Gastroesophageal sphincter (tissue), 3 donors: ENCODE data around the gene LDLRAD3.

ENCODE experiments used
- CTCF ChIP-seq, 4 experiments: fragments of 200-600 bp in 2 of 4; fragments of 450-650 bp in 2 of 4; sonication (generic) in 1 of 4; IDR thresholded peaks; one replicate each; pipeline ENCODE4 v1.5.1; 2017 to 2019; ENCODE audit warnings: antibody characterized with exemption in 4 of 4, mild to moderate bottlenecking in 2 of 4, moderate library complexity in 2 of 4
- EP300 ChIP-seq: sonication (generic); formaldehyde crosslinking; IDR thresholded peaks from one replicate; pipeline ENCODE4 v1.6.1; 2017; ENCODE audit warnings: antibody characterized with exemption, mild to moderate bottlenecking
- POLR2A ChIP-seq, 2 donors: fragments of 450-650 bp; IDR thresholded peaks; one replicate each; pipeline ENCODE4 v1.6.1; 2017; ENCODE audit warnings: antibody characterized with exemption in 2 of 2, mild to moderate bottlenecking in 2 of 2, moderate library complexity in 1 of 2
- POLR2AphosphoS5 ChIP-seq: sonication (generic); formaldehyde crosslinking; IDR thresholded peaks from one replicate; pipeline ENCODE4 v1.6.1; 2017; ENCODE audit warnings: antibody characterized with exemption

- TF ChIP-seq CTCF (IDR thresholded peaks at IDR 0.05) (no peak), POLR2A (IDR thresholded peaks at IDR 0.05) (no peak), EP300 (no peak), POLR2AphosphoS5 (no peak)
These were observed 249.4 kb downstream of the LDLRAD3 start for GRCh38 chr11:36193290-36193619.
